Spleen (tissue), 7 donors: ENCODE measurements around the gene FRAS1.

Source experiments
- CTCF ChIP-seq, 11 experiments: fragments of 200-600 bp in 7 of 11; fragments of 450-650 bp in 4 of 11; sonication (generic) in 4 of 11; IDR thresholded peaks in 8 of 11; conservative IDR thresholded peaks in 3 of 11; 1 replicate in 7 of 11; 2 replicates in 4 of 11; pipeline versions ENCODE4 v1.4.0 to v1.8.0; 2016 to 2021; ENCODE audit warnings: antibody characterized with exemption in 11 of 11, inconsistent platforms in 4 of 11, mild to moderate bottlenecking in 1 of 11
- POLR2A ChIP-seq, 3 donors: fragments of 450-650 bp; IDR thresholded peaks; one replicate each; pipeline ENCODE4 v1.5.1; 2017; ENCODE audit warnings: antibody characterized with exemption in 3 of 3, mild to moderate bottlenecking in 1 of 3
- donor health status: DM: no; HTN: no; CAD: no; lungs with moderate emphysema.
- donor health status: DM: no; HTN: no; CAD: no.
- donor health status: DM: no; HTN: no; CAD: no.

DNA sequence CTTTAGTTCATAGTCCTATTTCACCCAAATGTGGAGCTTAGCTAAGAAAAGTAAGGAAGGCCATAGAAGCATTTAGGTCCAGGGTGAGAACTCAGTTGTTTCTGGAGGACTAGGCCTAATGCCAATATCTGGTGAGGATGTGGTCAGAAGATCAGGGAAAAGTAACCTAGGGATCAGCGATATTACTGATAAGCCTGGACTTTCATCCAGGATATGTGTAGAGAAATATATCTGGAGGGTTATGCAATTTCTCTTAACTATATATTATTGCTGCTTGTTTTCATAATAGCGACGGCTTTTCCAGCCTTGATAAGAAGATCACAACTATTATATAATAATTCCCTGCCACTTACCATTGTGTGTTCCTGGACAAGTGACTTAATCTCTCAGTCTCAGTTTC, 81.1 kb downstream of the FRAS1 start:
- no peak for TF ChIP-seq POLR2A (IDR thresholded peaks at IDR 0.05)
- TF ChIP-seq CTCF (IDR thresholded peaks at IDR 0.05 in 8 of 11, conservative IDR thresholded peaks at IDR 0.05 in 3 of 11) = no peak
